ENCODE measurements around the gene CD2.

Gene CD2

DNA sequence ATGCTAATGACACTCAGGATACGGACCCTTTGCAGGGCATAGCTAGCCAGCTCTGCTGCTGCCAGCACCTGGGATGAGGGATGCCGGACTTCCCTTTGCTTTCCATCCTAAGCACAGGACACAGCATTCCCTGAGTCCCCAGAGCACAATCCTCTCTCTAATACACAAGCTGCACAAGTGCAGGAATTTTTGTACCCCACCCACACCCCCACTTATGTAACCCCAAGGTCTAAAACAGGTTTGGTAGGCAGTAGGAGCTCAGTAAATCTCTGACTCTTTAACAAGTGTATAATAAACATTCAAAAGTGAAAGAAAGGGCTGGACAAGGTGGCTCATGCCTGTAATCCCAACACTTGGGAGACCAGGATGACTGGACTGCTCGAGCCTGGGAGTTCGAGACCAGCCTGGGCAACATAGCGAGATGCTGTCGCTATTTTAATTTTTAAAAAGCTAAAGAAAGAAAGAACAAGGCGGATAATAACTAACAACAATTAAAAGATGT is 44.5 kb upstream of the CD2 start:
- Histone ChIP-seq H3K36me3 (ENCODE audit: control insufficient read depth in 1 of 2, insufficient read depth in 2 of 2, low read depth in 1 of 2, low read length in 2 of 2) (no peaks in the 10 kb centered on the region), H2BK5ac (ENCODE audit: low read depth, low read length, poor library complexity, severe bottlenecking) (no peak overlapping the region), H2BK120ac (ENCODE audit: low read depth, low read length) (no peak overlapping the region), H3K4me2 (ENCODE audit: low read length, poor library complexity, severe bottlenecking) (no peak overlapping the region), H2AK5ac (ENCODE audit: low read length, severe bottlenecking) (no peak overlapping the region), H3K23ac (ENCODE audit: low read length in 2 of 2) (no peak overlapping the region), H4K8ac (ENCODE audit: low read length) (no peak overlapping the region), H3K27ac (ENCODE audit: low read length, poor library complexity, severe bottlenecking) (no peak overlapping the region), H4K91ac (ENCODE audit: low read length) (no peak overlapping the region), H3K4me3 (ENCODE audit: insufficient read depth in 1 of 2, low read depth in 1 of 2, low read length in 2 of 2) (no peak overlapping the region), H3K9ac (ENCODE audit: low read length) (no peak overlapping the region), H3K18ac (ENCODE audit: low read depth in 1 of 2, low read length in 2 of 2) (no peak overlapping the region), H3K27me3 (ENCODE audit: control insufficient read depth in 1 of 2, insufficient read depth in 1 of 2, low read length in 2 of 2) (peaks cover 0 to 54% of the 10 kb centered on the region in 2 experiments), H3K9me3 (ENCODE audit: control insufficient read depth, low read length) (no peaks in the 10 kb centered on the region), H2BK12ac (ENCODE audit: low read length in 2 of 2) (no peak overlapping the region), H3K79me1 (replicated peaks; ENCODE audit: low read length, poor library complexity, severe bottlenecking) (no peaks in the 10 kb centered on the region), H3K4me1 (ENCODE audit: control insufficient read depth, insufficient read depth, low read depth, low read length) (peaks cover 3% of the 10 kb centered on the region), H2BK15ac (ENCODE audit: low read depth, poor library complexity, severe bottlenecking) (no peak overlapping the region), H2AFZ (ENCODE audit: low read depth, low read length) (no peak overlapping the region), H3K4ac (ENCODE audit: low read depth in 1 of 2, low read length in 2 of 2) (no peak overlapping the region), H3K14ac (ENCODE audit: low read length in 2 of 2) (no peak overlapping the region)
- 90% methylated on average over 7 of the region's 7 CpGs for WGBS
- DNase-seq, result no peak

DNA sequence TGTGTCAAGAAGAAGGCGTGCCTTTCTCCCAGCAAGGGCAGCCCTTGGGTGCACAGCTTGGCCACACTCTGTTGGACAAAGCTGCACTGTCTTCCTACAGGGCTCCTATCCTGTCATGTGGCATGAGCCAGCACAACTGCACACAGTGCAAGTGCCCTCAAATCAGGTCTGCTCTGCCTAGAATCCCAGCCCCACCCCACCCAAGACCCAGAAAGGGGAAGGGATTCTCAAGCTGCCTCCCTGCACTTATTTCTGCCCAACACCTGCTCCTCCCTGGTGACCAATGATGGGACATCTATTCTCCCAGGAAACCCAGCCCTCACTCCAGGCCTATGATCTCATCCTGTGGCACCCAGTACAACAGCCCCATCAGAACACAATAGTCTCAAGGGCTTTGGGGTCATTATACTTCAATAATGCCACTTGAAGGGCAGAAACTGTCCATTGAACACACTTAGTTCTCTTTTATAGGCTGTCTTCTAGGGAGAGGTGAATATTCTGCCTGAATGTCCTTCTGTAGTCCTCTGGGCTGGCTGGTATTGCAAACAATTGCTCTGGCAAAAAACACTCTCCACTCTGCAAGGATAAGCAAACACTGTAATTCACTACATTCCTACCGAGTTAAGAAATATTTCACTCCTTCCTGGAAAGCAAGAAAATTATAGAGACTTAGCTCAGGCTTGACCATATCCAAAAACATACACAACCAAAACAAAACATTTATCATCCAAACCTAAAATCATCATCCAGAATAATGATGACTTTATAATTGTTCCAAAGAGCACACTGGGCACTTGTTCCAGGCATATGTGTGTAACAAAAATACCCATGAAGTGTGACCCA is 43.6 kb upstream of the CD2 start:
- Histone ChIP-seq H3K79me1 (replicated peaks; ENCODE audit: low read length, poor library complexity, severe bottlenecking) (no peaks in the 10 kb centered on the region), H3K27ac (ENCODE audit: low read length, poor library complexity, severe bottlenecking) (no peak overlapping the region), H3K4me2 (ENCODE audit: low read length, poor library complexity, severe bottlenecking) (no peak overlapping the region), H3K4me3 (ENCODE audit: insufficient read depth in 1 of 2, low read depth in 1 of 2, low read length in 2 of 2) (no peak overlapping the region), H3K4ac (ENCODE audit: low read depth in 1 of 2, low read length in 2 of 2) (no peak overlapping the region), H2BK12ac (ENCODE audit: low read length in 2 of 2) (no peak overlapping the region), H3K14ac (ENCODE audit: low read length in 2 of 2) (no peak overlapping the region), H3K36me3 (ENCODE audit: control insufficient read depth in 1 of 2, insufficient read depth in 2 of 2, low read depth in 1 of 2, low read length in 2 of 2) (no peaks in the 10 kb centered on the region), H2BK5ac (ENCODE audit: low read depth, low read length, poor library complexity, severe bottlenecking) (no peak overlapping the region), H3K4me1 (ENCODE audit: control insufficient read depth, insufficient read depth, low read depth, low read length) (peaks cover 3% of the 10 kb centered on the region), H3K9ac (ENCODE audit: low read length) (no peak overlapping the region), H2AFZ (ENCODE audit: low read depth, low read length) (no peak overlapping the region), H2BK15ac (ENCODE audit: low read depth, poor library complexity, severe bottlenecking) (no peak overlapping the region), H3K18ac (ENCODE audit: low read depth in 1 of 2, low read length in 2 of 2) (no peak overlapping the region), H2BK120ac (ENCODE audit: low read depth, low read length) (no peak overlapping the region), H3K27me3 (ENCODE audit: control insufficient read depth in 1 of 2, insufficient read depth in 1 of 2, low read length in 2 of 2) (peaks cover 0 to 54% of the 10 kb centered on the region in 2 experiments), H4K8ac (ENCODE audit: low read length) (no peak overlapping the region), H3K9me3 (ENCODE audit: control insufficient read depth, low read length) (no peaks in the 10 kb centered on the region), H4K91ac (ENCODE audit: low read length) (no peak overlapping the region), H2AK5ac (ENCODE audit: low read length, severe bottlenecking) (no peak overlapping the region), H3K23ac (ENCODE audit: low read length in 2 of 2) (no peak overlapping the region)
- no peak for DNase-seq
- WGBS, result 65% methylated on average over 2 of the region's 2 CpGs

DNA sequence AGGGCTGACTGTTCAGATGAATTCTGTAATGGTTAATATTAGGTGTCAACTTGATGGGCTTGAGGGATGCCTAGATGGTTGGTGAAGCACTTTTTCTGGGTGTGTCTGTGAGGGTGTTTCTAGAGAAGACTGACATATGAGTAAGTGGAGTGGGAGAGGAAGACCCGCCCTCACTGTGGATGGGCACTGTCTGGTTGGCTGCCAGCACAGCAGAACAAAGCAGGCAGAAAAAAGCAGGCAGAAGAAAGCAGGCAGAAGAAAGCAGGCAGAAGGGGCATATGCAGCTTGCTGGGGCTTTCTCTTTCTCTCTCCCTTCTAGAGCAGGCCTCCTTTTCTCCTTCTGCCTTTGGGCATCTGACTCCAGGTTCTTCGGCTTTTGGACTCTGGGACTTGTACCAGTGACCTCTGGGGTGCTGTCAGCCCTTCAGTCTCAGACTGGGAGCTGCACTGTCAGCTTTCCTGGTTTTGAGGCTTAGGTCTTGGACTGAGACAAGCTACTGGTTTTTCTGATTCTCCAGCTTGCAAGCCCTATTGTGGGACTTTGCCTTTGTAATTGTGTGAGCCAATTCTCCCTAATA is 42.9 kb upstream of the CD2 start:
- Histone ChIP-seq H4K8ac (ENCODE audit: low read length) (no peak overlapping the region), H2BK120ac (ENCODE audit: low read depth, low read length) (no peak overlapping the region), H3K9ac (ENCODE audit: low read length) (no peak overlapping the region), H3K4me1 (ENCODE audit: control insufficient read depth, insufficient read depth, low read depth, low read length) (peaks cover 3% of the 10 kb centered on the region), H3K36me3 (ENCODE audit: control insufficient read depth in 1 of 2, insufficient read depth in 2 of 2, low read depth in 1 of 2, low read length in 2 of 2) (no peaks in the 10 kb centered on the region), H3K14ac (ENCODE audit: low read length in 2 of 2) (no peak overlapping the region), H2BK12ac (ENCODE audit: low read length in 2 of 2) (no peak overlapping the region), H3K27me3 (ENCODE audit: control insufficient read depth in 1 of 2, insufficient read depth in 1 of 2, low read length in 2 of 2) (peaks cover 0 to 54% of the 10 kb centered on the region in 2 experiments), H3K4me2 (ENCODE audit: low read length, poor library complexity, severe bottlenecking) (no peak overlapping the region), H3K4ac (ENCODE audit: low read depth in 1 of 2, low read length in 2 of 2) (no peak overlapping the region), H4K91ac (ENCODE audit: low read length) (no peak overlapping the region), H2AK5ac (ENCODE audit: low read length, severe bottlenecking) (no peak overlapping the region), H3K9me3 (ENCODE audit: control insufficient read depth, low read length) (no peaks in the 10 kb centered on the region), H3K18ac (ENCODE audit: low read depth in 1 of 2, low read length in 2 of 2) (no peak overlapping the region), H3K27ac (ENCODE audit: low read length, poor library complexity, severe bottlenecking) (no peak overlapping the region), H2BK5ac (ENCODE audit: low read depth, low read length, poor library complexity, severe bottlenecking) (no peak overlapping the region), H2AFZ (ENCODE audit: low read depth, low read length) (no peak overlapping the region), H3K23ac (ENCODE audit: low read length in 2 of 2) (no peak overlapping the region), H2BK15ac (ENCODE audit: low read depth, poor library complexity, severe bottlenecking) (no peak overlapping the region), H3K4me3 (ENCODE audit: insufficient read depth in 1 of 2, low read depth in 1 of 2, low read length in 2 of 2) (no peak overlapping the region), H3K79me1 (replicated peaks; ENCODE audit: low read length, poor library complexity, severe bottlenecking) (no peaks in the 10 kb centered on the region)
- WGBS, result 91% methylated on average over 1 of the region's 2 CpGs
- DNase-seq, result no peak

DNA sequence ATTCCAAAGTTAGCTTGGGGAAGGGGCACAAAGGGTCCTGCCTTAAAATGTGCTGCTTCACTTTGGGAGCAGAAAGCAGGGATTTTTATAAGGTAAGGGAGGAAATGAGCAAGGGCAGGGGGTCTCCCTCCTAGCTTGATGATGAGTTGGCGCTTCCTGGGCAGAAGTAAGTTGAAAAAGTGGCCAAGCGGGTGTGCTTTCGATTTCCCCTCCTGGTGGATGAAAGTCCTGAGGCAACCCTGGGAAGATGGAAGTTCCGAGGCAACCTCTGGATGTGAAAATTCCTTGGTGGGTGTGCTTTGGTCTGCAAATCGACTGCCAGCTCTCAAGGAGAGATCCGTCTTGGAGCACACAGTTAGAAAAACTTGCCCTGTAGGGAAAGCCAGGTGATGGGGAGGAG is 41.7 kb upstream of the CD2 start:
- no peak overlapping the region for H3K27ac ChIP-seq (ENCODE audit: low read length, poor library complexity, severe bottlenecking)
- peaks cover 3% of the 10 kb centered on the region for H3K4me1 ChIP-seq (ENCODE audit: control insufficient read depth, insufficient read depth, low read depth, low read length)
- H2AFZ ChIP-seq (ENCODE audit: low read depth, low read length), result no peak overlapping the region
- H2BK12ac ChIP-seq (ENCODE audit: low read length in 2 of 2), result no peak overlapping the region
- no peak overlapping the region for H3K4ac ChIP-seq (ENCODE audit: low read depth in 1 of 2, low read length in 2 of 2)
- no peak overlapping the region for H3K18ac ChIP-seq (ENCODE audit: low read depth in 1 of 2, low read length in 2 of 2)
- no peak overlapping the region for H2BK15ac ChIP-seq (ENCODE audit: low read depth, poor library complexity, severe bottlenecking)
- H4K91ac ChIP-seq (ENCODE audit: low read length), result no peak overlapping the region
- no peak overlapping the region for H2BK5ac ChIP-seq (ENCODE audit: low read depth, low read length, poor library complexity, severe bottlenecking)
- no peak overlapping the region for H3K14ac ChIP-seq (ENCODE audit: low read length in 2 of 2)
- WGBS, result 58% methylated on average over 6 of the region's 6 CpGs
- H3K9me3 ChIP-seq (ENCODE audit: control insufficient read depth, low read length), result peaks cover 2% of the 10 kb centered on the region
- DNase-seq, result no peak
- no peak overlapping the region for H3K9ac ChIP-seq (ENCODE audit: low read length)
- H3K4me2 ChIP-seq (ENCODE audit: low read length, poor library complexity, severe bottlenecking), result peak overlapping the region; percentile 44
- no peak overlapping the region for H3K23ac ChIP-seq (ENCODE audit: low read length in 2 of 2)
- H3K4me3 ChIP-seq (ENCODE audit: insufficient read depth in 1 of 2, low read depth in 1 of 2, low read length in 2 of 2), result no peak overlapping the region
- H3K79me1 ChIP-seq (replicated peaks; ENCODE audit: low read length, poor library complexity, severe bottlenecking), result no peaks in the 10 kb centered on the region
- peaks cover 0 to 49% of the 10 kb centered on the region in 2 experiments for H3K27me3 ChIP-seq (ENCODE audit: control insufficient read depth in 1 of 2, insufficient read depth in 1 of 2, low read length in 2 of 2)
- H2AK5ac ChIP-seq (ENCODE audit: low read length, severe bottlenecking), result no peak overlapping the region
- H4K8ac ChIP-seq (ENCODE audit: low read length), result no peak overlapping the region
- no peak overlapping the region for H2BK120ac ChIP-seq (ENCODE audit: low read depth, low read length)
- no peaks in the 10 kb centered on the region for H3K36me3 ChIP-seq (ENCODE audit: control insufficient read depth in 1 of 2, insufficient read depth in 2 of 2, low read depth in 1 of 2, low read length in 2 of 2)

Data from mesenchymal stem cell (in vitro differentiated cells and primary cell).